HCT116 (cell line): Measurements from ENCODE around the gene NPIPB2.

Source experiments
- CEBPB ChIP-seq: IDR thresholded peaks from 2 replicates; pipeline ENCODE4 v1.6.1; 2012; ENCODE audit warnings: low read depth
- CTCF ChIP-seq, 3 experiments: fragments of 200-600 bp in 1 of 3; sonication (generic) in 1 of 3; IDR thresholded peaks in 2 of 3; conservative IDR thresholded peaks in 1 of 3; 2 replicates each; pipeline ENCODE4 v1.5.1; 2012 to 2017; ENCODE audit warnings: low read depth in 2 of 3, low read length in 2 of 3, antibody characterized with exemption in 1 of 3, borderline replicate concordance in 1 of 3, control low read depth in 1 of 3, mild to moderate bottlenecking in 1 of 3, mixed read lengths in 1 of 3, mixed run types in 1 of 3, moderate library complexity in 1 of 3; ENCODE audit not compliant: insufficient read depth in 1 of 3
- EZH2 ChIP-seq: fragments of 200-600 bp; sonication (generic); IDR thresholded peaks from 2 replicates; pipeline ENCODE4 v1.6.1; 2017; ENCODE audit warnings: antibody characterized with exemption, mixed run types
- JUND ChIP-seq: IDR thresholded peaks from 2 replicates; pipeline ENCODE4 v1.6.1; 2012
- POLR2A ChIP-seq: IDR thresholded peaks from 2 replicates; pipeline ENCODE4 v1.7.0; 2011; ENCODE audit warnings: borderline replicate concordance; ENCODE audit not compliant: insufficient read depth, insufficient read length; ENCODE audit errors: extremely low read depth
- REST ChIP-seq: IDR thresholded peaks from 2 replicates; pipeline ENCODE4 v1.6.1; 2012; ENCODE audit warnings: low read depth
- SIN3A ChIP-seq: IDR thresholded peaks from 2 replicates; pipeline ENCODE4 v1.6.1; 2012; ENCODE audit warnings: low read depth
- SRF ChIP-seq: IDR thresholded peaks from 2 replicates; pipeline ENCODE4 v1.6.1; 2012; ENCODE audit warnings: low read depth
- ZFX ChIP-seq: fragments of 450-650 bp; IDR thresholded peaks from 2 replicates; pipeline ENCODE4 v1.6.1; 2017

- TF ChIP-seq EZH2 (no peak), SIN3A (no peak), REST (no peak), POLR2A (no peak), ZFX (no peak), CTCF (IDR thresholded peaks at IDR 0.05 in 2 of 3, conservative IDR thresholded peaks at IDR 0.05 in 1 of 3; ENCODE audit: borderline replicate concordance in 1 of 3, insufficient read depth in 1 of 3, low read depth in 2 of 3, low read length in 2 of 3) (no peak), SRF (no peak), JUND (no peak), CEBPB (no peak)
Observed at GRCh38 chr16:11964761-11965551, 23.1 kb upstream of the NPIPB2 start, which contains the start of gene TNFRSF17.
